Smooth muscle cell (in vitro differentiated cells): Measurements from ENCODE around the gene PHC1. TPM values are rescaled to one million over a fixed set of nuclear protein-coding genes. Genes with fewer than 3 reads are reported as not detected.

ENCODE experiments used
- DNase-seq: peaks from one replicate; lab custom pipeline; 2025; ENCODE audit not compliant: unreplicated experiment; lab: John Stamatoyannopoulos, UW
- H2AFZ ChIP-seq: fragments of 200-600 bp; sonication (generic); 2 replicates; pipeline ENCODE4 v1.6.0; 2016; ENCODE audit warnings: antibody characterized with exemption, low read depth, mild to moderate bottlenecking
- H3F3A ChIP-seq: fragments of 200-600 bp; sonication (generic); 2 replicates; pipeline ENCODE4 v1.6.0; 2017; ENCODE audit warnings: antibody characterized with exemption, low read depth
- H3K27ac ChIP-seq: fragments of 200-600 bp; sonication (generic); 2 replicates; pipeline ENCODE4 v1.5.1; 2016; ENCODE audit warnings: low read depth, mild to moderate bottlenecking
- H3K27me3 ChIP-seq: fragments of 200-600 bp; sonication (generic); 2 replicates; pipeline ENCODE4 v1.6.1; 2016; ENCODE audit warnings: low read depth, mild to moderate bottlenecking
- H3K36me3 ChIP-seq: fragments of 200-600 bp; sonication (generic); 2 replicates; pipeline ENCODE4 v1.5.1; 2016; ENCODE audit warnings: low read depth
- H3K4me1 ChIP-seq: fragments of 200-600 bp; sonication (generic); 2 replicates; pipeline ENCODE4 v1.5.1; 2016; ENCODE audit warnings: low read depth
- H3K4me2 ChIP-seq: fragments of 200-600 bp; sonication (generic); 2 replicates; pipeline ENCODE4 v1.6.0; 2016; ENCODE audit warnings: mild to moderate bottlenecking
- H3K4me3 ChIP-seq: fragments of 200-600 bp; sonication (generic); 2 replicates; pipeline ENCODE4 v1.5.1; 2016; ENCODE audit warnings: mild to moderate bottlenecking
- H3K79me2 ChIP-seq: fragments of 200-600 bp; sonication (generic); 2 replicates; pipeline ENCODE4 v1.6.0; 2016; ENCODE audit warnings: low read depth, mild to moderate bottlenecking
- H3K9ac ChIP-seq: fragments of 200-600 bp; sonication (generic); 2 replicates; pipeline ENCODE4 v1.6.0; 2016; ENCODE audit warnings: low read depth
- H3K9me3 ChIP-seq: fragments of 200-600 bp; sonication (generic); replicated peaks from 2 replicates; pipeline ENCODE4 v1.5.1; 2016; ENCODE audit warnings: low read depth
- H4K20me1 ChIP-seq: fragments of 200-600 bp; sonication (generic); 2 replicates; pipeline ENCODE4 v1.6.0; 2016; ENCODE audit warnings: low read depth
- WGBS: methylation state at CpG from one replicate; pipeline ENCODE4 v1.1.7; 2016; ENCODE audit warnings: low lambda C conversion rate; 5-methylcytosine and 5-hydroxymethylcytosine counted together
- polyA plus RNA-seq: library from polyadenylated mRNA; unstranded; fragments of >200 nt; fragmentation: Nextera tagmentation; extraction: Ambion mirVana; gene quantifications from 2 replicates; pipeline ENCODE4 v1.2.1, GENCODE V29; 2016
- total RNA-seq: library from RNA; depleted of rRNA; stranded (reverse); fragments of >200 nt; gene quantifications from 2 replicates; pipeline ENCODE4 v1.2.3, GENCODE V29; 2014
- TF ChIP-seq, protein P1 (sequence below): fragments of 200-600 bp; sonication (generic); IDR thresholded peaks from 2 replicates; pipeline ENCODE4 v1.5.1; 2017; ENCODE audit warnings: borderline replicate concordance, mild to moderate bottlenecking, antibody characterized with exemption; ENCODE audit not compliant: insufficient read depth, poor library complexity, severe bottlenecking

The PHC1 gene
- total and polyA plus RNA-seq, 2 experiments from 2014 or later, result 23.1 to 67.6 TPM

DNA sequence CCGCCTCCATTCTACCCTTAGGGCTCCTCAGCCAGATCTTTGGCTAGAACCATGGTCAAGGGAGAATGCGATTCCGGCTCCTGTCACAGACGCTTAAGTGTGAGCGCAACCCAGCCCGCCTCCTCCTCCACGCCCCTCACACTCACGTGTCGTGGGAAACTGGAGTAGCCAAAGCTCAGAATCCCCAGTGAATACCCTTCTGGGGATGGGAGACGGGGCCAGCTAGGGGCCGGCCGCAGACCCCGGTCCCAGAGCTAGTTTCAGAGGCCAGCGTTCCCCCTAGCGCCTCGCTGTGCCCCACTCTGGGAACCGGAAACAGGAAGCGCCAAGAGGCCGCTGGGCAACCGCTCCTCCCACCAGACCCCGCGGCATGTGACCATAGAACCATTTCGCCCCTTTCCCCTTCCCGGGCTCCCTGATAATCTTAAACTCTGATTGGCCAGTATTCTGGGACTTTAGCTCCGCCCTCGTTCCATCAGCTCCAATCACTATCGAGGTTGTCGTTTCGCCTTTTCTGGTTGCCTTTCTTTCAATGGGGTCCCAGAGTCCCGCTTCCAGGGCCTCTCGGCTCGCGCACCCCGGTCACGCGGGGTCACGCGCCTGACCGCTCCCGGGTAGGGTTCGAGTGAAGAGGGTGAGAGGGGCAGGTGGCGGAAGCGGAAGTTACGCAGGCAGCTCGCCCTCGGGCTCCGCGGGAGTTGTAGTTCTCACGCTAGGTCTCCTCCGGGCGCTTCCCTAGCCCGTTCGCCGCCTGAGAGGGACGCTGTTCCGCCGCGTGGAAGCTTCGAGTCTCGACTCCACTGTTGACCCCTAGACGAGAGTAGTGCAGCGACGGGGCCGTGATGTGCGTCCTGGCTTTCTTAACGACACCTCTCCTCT, 35.3 kb downstream of the PHC1 start, which contains the start of gene M6PR:
Gene M6PR (minus strand): TSS at position 304 of the 879 bp plus-strand sequence. CDS start 3,241 bp downstream, outside the sequence.
- WGBS, result under 1% methylated on average over 66 of the region's 66 CpGs
- H3K9ac ChIP-seq, result peak within 1 kb of the TSS; percentile 97
- H3K9me3 ChIP-seq, result no peaks in the 10 kb centered on the region
- peaks cover 15% of the 10 kb centered on the region for H3K4me1 ChIP-seq
- peak within 1 kb of the TSS; percentile 82 for H3K4me3 ChIP-seq
- H3F3A ChIP-seq, result no peaks in the 10 kb centered on the region
- DNase-seq, result peak; percentile 98
- H3K36me3 ChIP-seq, result no peaks in the 10 kb centered on the region
- TF ChIP-seq, protein P1, sequence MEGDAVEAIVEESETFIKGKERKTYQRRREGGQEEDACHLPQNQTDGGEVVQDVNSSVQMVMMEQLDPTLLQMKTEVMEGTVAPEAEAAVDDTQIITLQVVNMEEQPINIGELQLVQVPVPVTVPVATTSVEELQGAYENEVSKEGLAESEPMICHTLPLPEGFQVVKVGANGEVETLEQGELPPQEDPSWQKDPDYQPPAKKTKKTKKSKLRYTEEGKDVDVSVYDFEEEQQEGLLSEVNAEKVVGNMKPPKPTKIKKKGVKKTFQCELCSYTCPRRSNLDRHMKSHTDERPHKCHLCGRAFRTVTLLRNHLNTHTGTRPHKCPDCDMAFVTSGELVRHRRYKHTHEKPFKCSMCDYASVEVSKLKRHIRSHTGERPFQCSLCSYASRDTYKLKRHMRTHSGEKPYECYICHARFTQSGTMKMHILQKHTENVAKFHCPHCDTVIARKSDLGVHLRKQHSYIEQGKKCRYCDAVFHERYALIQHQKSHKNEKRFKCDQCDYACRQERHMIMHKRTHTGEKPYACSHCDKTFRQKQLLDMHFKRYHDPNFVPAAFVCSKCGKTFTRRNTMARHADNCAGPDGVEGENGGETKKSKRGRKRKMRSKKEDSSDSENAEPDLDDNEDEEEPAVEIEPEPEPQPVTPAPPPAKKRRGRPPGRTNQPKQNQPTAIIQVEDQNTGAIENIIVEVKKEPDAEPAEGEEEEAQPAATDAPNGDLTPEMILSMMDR, result peak; percentile 30
- no peaks in the 10 kb centered on the region for H3K27me3 ChIP-seq
- H3K4me2 ChIP-seq, result peak within 1 kb of the TSS; percentile 91
- peaks cover 17% of the 10 kb centered on the region for H4K20me1 ChIP-seq
- peak within 1 kb of the TSS; percentile 98 for H3K27ac ChIP-seq
- H3K79me2 ChIP-seq, result peaks cover 38% of the 10 kb centered on the region
- H2AFZ ChIP-seq, result peak within 1 kb of the TSS; percentile 99

DNA sequence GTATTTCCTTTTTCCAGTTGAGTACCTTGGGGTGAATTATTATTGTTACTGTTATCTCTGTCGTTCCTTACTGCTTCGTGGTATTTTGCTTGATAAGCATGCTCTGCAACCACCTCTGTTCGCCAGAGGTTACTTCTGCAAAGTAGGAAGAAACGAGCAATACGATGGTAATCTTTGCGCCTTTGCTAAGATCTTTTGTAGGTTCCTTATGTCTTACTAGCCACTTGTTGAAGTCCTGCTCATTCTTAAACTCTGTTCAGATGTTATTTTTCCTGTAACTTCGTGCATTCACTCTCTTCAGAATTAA, 35.9 kb downstream of the PHC1 start:
- Histone ChIP-seq H3K9ac (peak overlapping the region; percentile 97), H3K27me3 (no peaks in the 10 kb centered on the region), H3K79me2 (peaks cover 34% of the 10 kb centered on the region), H3K9me3 (no peaks in the 10 kb centered on the region), H3K4me2 (peak overlapping the region; percentile 91), H4K20me1 (peaks cover 17% of the 10 kb centered on the region), H3K36me3 (no peaks in the 10 kb centered on the region), H3K27ac (peak overlapping the region; percentile 98), H3K4me1 (peaks cover 15% of the 10 kb centered on the region), H2AFZ (peak overlapping the region; percentile 99), H3F3A (no peaks in the 10 kb centered on the region), H3K4me3 (peak overlapping the region; percentile 82)
- TF ChIP-seq, protein P1, result no peak
- no peak for DNase-seq
- 0% methylated on average over 7 of the region's 7 CpGs for WGBS

DNA sequence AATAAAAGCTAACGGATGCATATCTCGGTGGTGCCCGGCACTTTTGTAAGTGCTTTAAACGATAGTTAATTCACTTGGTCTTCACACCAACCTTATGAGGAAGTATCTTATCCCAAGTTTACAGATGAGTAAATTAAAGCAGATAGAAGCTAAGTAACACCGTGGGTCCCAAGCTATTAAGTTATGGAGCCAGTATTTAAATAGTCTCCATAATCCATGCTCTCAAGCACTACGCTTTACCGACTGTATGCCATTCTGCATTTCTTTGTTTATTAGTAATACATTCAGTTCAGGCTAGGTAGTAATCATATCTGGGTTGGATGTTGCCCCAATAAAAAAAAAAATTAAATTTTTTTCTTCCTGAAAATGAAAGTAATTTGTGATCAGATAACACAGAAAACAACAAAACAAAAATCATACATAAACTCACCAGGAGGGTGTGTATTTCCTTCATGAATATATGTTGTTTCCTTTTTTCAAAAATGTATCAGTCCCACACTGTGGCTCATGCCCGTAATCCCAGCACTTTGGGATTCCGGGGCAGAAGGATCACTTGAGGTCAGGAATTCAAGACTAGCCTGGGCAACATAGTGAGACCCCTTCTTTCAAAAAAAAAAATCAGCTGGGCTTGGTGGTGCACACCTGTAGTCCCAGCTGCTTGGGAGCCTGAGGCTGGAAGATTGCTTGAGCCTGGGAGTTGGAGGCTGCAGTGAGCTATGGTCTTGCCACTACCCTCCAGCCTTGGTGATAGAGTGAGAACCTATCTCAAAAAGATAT, 36.6 kb downstream of the PHC1 start:
- peaks cover 28% of the 10 kb centered on the region for H3K79me2 ChIP-seq
- TF ChIP-seq, protein P1, result no peak
- no peaks in the 10 kb centered on the region for H3K36me3 ChIP-seq
- peaks cover 15% of the 10 kb centered on the region for H3K4me1 ChIP-seq
- H3K4me2 ChIP-seq, result peak overlapping the region; percentile 91
- H2AFZ ChIP-seq, result peak overlapping the region; percentile 99
- no peaks in the 10 kb centered on the region for H3K27me3 ChIP-seq
- H3K9me3 ChIP-seq, result no peaks in the 10 kb centered on the region
- DNase-seq, result no peak
- H4K20me1 ChIP-seq, result peaks cover 17% of the 10 kb centered on the region
- peak overlapping the region; percentile 98 for H3K27ac ChIP-seq
- H3K4me3 ChIP-seq, result peak overlapping the region; percentile 82
- 44% methylated on average over 9 of the region's 9 CpGs for WGBS
- no peaks in the 10 kb centered on the region for H3F3A ChIP-seq
- peak overlapping the region; percentile 97 for H3K9ac ChIP-seq
